ENCODE results near the gene ST8SIA4. TPM values are rescaled to one million over a fixed set of nuclear protein-coding genes. Genes with fewer than 3 reads are reported as not detected.

Gene ST8SIA4
- total RNA-seq, 1 experiment from 2014 or later, result 0.41 TPM

DNA sequence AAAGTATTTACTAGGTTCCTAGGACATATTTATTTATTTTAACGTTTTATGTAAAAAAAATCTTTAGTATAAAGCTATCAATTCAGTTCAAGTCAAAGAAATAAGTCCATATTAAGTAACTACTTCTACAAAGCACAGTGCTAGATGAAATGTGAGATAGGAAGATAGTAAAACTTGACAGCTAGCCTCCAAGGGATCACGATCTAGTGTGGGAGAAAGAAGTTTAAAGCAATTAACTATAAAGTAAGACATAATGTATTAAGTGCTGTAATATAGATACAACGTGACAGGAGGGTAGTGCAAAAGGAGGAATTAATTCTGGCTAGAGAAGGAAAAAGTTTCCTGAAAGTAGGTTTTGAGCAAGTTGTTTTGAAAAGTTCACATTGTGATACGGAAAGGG lies 134.9 kb downstream of the ST8SIA4 start:
- ChIA-PET CTCF (no interaction called here), POLR2A (no interaction called here)
- intact Hi-C loops (cut with micrococcal nuclease; ENCODE audit: unreplicated experiment) (no loop called here), in situ Hi-C loops (cut with HindIII; ENCODE audit: low pct_unique_long_range_greater_than_20kb, low sequenced_read_pairs) (no loop called here)
- DNase-seq (ENCODE audit: low read depth, low spot score) (no peak), ATAC-seq (no peak)
- Histone ChIP-seq H3K27ac (ENCODE audit: low read length) (no peak overlapping the region), H3K4me1 (ENCODE audit: control insufficient read depth, insufficient read depth, low read length) (no peaks in the 10 kb centered on the region), H3K4me3 (ENCODE audit: low read depth in 2 of 2, low read length in 2 of 2) (no peak overlapping the region), H3K9me3 (ENCODE audit: control insufficient read depth, insufficient read depth, low read depth, low read length) (no peaks in the 10 kb centered on the region), H3K27me3 (ENCODE audit: control insufficient read depth, insufficient read depth, low read length) (no peaks in the 10 kb centered on the region), H3K36me3 (ENCODE audit: control insufficient read depth, insufficient read depth, low read length) (no peaks in the 10 kb centered on the region)
- TF ChIP-seq, protein P1, sequence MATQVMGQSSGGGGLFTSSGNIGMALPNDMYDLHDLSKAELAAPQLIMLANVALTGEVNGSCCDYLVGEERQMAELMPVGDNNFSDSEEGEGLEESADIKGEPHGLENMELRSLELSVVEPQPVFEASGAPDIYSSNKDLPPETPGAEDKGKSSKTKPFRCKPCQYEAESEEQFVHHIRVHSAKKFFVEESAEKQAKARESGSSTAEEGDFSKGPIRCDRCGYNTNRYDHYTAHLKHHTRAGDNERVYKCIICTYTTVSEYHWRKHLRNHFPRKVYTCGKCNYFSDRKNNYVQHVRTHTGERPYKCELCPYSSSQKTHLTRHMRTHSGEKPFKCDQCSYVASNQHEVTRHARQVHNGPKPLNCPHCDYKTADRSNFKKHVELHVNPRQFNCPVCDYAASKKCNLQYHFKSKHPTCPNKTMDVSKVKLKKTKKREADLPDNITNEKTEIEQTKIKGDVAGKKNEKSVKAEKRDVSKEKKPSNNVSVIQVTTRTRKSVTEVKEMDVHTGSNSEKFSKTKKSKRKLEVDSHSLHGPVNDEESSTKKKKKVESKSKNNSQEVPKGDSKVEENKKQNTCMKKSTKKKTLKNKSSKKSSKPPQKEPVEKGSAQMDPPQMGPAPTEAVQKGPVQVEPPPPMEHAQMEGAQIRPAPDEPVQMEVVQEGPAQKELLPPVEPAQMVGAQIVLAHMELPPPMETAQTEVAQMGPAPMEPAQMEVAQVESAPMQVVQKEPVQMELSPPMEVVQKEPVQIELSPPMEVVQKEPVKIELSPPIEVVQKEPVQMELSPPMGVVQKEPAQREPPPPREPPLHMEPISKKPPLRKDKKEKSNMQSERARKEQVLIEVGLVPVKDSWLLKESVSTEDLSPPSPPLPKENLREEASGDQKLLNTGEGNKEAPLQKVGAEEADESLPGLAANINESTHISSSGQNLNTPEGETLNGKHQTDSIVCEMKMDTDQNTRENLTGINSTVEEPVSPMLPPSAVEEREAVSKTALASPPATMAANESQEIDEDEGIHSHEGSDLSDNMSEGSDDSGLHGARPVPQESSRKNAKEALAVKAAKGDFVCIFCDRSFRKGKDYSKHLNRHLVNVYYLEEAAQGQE (IDR thresholded peaks at IDR 0.05; ENCODE audit: insufficient read depth in 1 of 2, low read depth in 2 of 2, low read length in 1 of 2), result no peak
- no peak for TF ChIP-seq POLR2AphosphoS5 (IDR thresholded peaks at IDR 0.05; ENCODE audit: low read depth, low read length)
- no peak for TF ChIP-seq CTCF (IDR thresholded peaks at IDR 0.05)
- TF ChIP-seq SIN3A (IDR thresholded peaks at IDR 0.05; ENCODE audit: borderline replicate concordance, insufficient read depth, low read depth, low read length), result no peak
- TF ChIP-seq TCF7L2 (IDR thresholded peaks at IDR 0.05; ENCODE audit: low read depth, low read length), result no peak
- no TSS peak for BruUV-seq (replicated peaks)

- ATAC-seq (no peak), DNase-seq (ENCODE audit: low read depth, low spot score) (no peak)
- H3K36me3 ChIP-seq (ENCODE audit: control insufficient read depth, insufficient read depth, low read length), result no peaks in the 10 kb centered on the region
- H3K9me3 ChIP-seq (ENCODE audit: control insufficient read depth, insufficient read depth, low read depth, low read length), result no peaks in the 10 kb centered on the region
- H3K4me1 ChIP-seq (ENCODE audit: control insufficient read depth, insufficient read depth, low read length), result no peaks in the 10 kb centered on the region
- intact Hi-C loops (cut with micrococcal nuclease; ENCODE audit: unreplicated experiment), result no loop called here
- ChIA-PET POLR2A (no interaction called here), CTCF (no interaction called here)
- in situ Hi-C loops (cut with HindIII; ENCODE audit: low pct_unique_long_range_greater_than_20kb, low sequenced_read_pairs), result no loop called here
- no peak overlapping the region for H3K27ac ChIP-seq (ENCODE audit: low read length)
- H3K4me3 ChIP-seq (ENCODE audit: low read depth in 2 of 2, low read length in 2 of 2), result no peak overlapping the region
- no TSS peak for BruUV-seq (replicated peaks)
- TF ChIP-seq SIN3A (IDR thresholded peaks at IDR 0.05; ENCODE audit: borderline replicate concordance, insufficient read depth, low read depth, low read length) (no peak), CTCF (IDR thresholded peaks at IDR 0.05) (no peak), TCF7L2 (IDR thresholded peaks at IDR 0.05; ENCODE audit: low read depth, low read length) (no peak), POLR2AphosphoS5 (IDR thresholded peaks at IDR 0.05; ENCODE audit: low read depth, low read length) (no peak)
- TF ChIP-seq, protein P1 (IDR thresholded peaks at IDR 0.05; ENCODE audit: insufficient read depth in 1 of 2, low read depth in 2 of 2, low read length in 1 of 2), result no peak
- no peaks in the 10 kb centered on the region for H3K27me3 ChIP-seq (ENCODE audit: control insufficient read depth, insufficient read depth, low read length)
Observed at GRCh38 chr5:100762995-100763394, 140.1 kb downstream of the ST8SIA4 start.

All from Panc1 (cell line).